Measurements from ENCODE around the gene B3GALT4.

Gene B3GALT4

DNA sequence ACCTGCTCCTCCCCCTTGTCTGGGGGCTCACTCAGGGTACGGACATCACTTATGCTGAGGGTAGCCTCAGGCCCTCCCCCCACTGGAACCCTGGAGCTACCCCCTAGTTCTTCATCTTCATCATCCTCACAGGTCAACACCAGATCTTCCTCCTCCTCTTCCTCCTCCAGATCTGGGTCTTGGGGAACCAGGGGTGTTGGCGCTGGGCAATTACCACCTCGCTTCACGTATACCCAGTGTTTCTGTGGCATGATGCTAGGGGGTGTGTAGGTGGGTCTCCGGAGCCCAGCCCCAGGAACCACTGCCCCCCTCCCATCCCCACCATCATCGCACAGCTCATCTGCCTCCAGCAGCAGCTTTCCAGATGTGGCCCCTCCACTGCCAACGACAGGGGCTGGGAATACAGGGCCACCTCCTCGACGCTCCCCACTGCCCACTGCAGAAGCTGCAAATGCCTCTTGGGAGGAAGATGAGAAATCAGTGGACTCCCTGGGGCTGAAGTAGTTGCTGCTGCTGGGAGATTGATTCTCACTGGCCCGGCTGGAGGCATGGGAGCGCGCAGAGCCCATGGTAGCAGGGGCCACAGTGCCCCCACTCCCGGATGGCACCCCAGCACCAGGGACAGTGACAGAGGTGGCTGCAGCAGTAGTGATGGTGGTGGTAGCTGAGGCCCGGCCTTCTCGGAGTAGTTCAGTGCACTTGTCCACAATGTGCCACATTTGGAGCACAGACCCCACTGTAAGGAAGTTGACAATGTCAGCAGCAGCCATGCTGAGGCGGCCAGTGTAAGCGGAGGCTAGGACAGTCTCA lies 39.1 kb downstream of the B3GALT4 start:
- no peak for DNase-seq

DNA sequence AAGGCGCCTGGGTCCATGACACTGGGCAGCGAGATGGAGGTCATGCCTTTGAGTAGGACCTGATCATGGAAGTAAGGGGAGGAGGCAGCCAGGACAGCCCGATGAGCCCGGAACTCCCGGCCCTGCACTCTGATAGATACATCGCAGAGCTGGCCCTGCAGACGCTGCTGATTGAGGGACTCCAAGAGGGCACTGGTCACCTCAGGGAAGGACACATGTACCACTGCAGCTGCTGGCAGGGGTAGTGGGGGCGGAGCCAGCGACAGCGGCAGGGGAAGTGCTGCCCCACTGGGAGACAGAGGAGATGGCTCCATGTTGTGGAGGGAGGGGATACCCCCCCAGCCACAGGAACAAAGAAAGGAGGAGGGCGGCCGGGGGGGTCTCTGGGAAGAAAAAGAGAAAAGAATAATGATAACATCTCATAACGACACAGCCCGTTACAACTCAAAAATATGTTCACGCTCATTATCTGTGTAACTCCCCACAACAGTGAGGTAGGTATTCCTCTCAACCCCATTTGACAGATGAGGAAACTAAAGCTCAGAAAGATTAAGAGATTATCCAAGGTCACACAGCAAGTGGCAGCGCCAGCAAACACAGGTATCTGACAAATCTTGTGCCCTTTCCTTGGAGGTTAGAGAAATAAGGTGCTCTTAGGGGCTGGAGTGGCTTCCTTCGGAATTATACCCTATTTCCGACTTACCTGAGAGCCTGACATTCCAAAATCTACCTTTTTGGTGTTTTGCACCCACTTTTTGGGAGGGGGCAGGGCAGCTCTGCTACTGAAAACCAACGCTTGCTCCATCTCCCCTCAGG lies 39.9 kb downstream of the B3GALT4 start:
- DNase-seq, result no peak

DNA sequence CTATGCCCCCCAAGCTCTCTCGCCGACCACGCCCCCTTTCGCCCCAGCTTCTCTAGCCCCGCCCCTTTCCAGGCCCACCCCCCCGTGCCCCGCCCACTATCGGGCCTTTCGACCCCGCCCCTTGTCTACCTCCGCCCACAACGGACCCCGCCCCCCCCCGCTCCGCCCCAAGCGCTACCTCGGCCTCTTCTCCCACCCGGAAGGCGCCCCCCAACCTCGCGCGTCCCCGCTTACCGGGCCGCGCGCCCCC lies 40.4 kb downstream of the B3GALT4 start:
- DNase-seq, result no peak

DNA sequence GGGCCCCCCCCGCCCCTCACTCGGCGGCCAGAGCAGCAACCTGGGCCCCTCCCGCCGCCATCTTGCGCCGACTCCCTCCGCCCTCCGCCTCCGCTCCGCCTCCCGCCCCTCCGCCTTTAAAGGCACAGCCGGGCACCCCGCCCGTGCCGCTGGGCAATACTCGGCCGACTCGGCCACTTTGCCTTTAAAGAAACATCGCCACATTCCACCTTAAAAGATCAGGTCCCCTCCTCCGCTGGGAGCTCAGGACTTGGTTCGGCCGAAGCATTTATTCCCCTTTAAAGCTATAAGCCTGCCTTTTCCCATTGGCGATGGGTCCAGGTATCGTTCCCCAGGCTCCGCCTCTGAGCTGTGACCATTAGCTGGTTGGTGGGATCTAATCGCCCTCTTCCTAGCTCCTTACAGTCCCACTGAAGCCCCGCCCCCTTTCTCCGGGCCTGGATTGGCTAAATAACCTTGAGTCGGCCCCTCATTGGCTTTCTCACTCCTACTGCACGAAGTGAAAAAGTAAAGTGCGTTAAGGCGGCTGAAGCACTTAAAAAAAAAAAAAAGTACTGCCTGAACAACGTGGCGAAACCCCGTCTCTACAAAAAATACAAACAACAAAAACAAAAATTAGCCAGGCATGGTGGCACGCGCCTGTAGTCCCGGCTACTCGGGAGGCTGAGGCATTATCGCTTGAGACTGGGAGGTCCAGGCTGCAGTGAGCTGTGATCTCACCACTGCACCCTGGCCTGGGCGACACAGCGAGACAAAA lies 40.9 kb downstream of the B3GALT4 start, which contains the start of gene ZBTB22:
Gene ZBTB22 (minus strand): TSS at position 76 of the 757 bp plus-strand sequence. CDS start 828 bp downstream, outside the sequence.
- peak; percentile 87 for DNase-seq

DNA sequence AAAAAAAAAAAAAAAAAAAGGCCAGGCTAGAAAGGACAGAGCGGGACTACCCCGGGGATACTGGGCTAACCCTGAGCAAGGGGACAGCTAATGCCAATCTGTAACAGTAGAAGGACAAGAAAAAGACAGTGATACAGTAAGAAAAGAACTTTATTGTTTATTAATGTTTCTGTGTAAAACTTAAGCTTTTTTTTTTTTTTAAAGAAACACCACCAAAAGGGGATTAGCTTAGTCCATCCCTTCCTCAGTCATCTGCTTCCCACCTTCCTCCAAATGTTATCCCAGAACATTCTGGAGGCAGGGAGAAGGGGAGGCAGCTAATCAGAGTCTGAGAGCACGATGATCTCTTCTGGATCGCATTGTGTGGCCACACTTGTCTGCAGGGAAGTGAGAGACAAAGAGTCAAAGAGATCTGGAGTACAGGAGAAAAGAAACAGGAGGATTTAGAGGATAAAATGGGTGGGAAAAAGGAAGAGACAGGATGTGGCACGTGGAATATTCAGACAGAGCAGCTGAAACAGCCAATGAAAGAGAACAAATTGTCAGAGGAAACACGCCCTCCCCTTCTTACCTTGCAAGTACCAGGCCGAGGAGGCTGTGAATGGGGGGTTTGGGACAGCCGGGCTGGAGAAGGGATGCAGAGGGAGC lies 41.6 kb downstream of the B3GALT4 start:
- no peak for DNase-seq

DNA sequence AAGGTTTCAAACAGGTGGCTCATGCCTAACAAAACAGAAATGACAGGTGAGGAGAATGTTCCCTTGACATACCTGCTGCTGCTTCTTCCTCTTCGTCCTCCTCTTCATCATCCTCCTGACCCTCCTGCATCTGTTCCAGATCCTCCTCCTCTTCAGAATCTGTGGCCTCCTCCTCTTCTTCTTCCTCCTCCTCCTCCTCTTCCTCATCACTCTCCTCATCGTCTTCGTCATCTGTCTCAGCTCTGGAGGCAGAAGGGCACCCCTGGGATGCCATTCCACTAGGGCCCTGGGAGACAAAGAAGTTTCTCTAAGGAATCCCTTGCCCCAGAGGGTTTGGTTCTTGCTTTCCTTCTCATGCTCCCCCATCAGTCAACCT lies 43.0 kb downstream of the B3GALT4 start:
- DNase-seq, result no peak

DNA sequence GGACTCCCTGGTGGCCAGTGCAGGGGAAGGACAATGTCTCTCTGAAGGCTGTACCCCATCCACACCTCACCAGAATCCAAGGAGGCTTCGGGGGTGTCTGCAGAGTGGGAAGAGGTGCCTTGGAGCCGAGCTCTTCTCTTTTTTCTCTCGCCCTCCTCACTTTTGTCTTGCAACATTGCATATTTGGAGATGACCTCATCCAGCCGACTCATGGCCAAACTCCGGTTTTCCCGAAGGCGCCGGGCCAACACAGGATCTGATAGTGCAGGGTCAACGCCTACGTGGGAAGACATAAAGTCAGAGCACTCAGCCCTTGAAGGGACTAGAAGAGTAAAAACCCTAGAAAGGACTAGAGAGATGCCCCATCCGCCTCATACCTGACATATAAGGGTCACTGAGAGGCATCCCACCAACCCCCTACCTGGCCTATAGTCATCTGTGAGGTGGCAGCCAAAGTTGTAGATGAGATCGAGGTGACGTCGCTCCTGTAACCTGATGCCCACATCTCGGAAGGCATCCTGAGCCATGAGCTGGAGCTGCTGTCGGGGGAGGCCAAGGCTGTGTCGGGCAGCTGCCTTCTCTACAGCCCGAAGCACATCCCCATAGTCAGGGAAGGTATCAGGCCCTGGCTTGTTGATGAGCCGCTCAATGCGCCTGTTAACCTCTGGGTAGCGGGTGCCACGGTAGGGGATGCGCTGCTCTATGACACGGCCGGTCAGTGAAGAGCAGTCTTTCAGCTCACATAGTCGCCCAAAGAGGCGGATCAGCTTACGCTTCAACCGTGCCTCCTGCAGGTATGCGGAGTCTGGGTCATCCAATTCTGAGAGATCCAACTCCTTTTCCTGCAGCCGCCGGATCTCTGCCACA lies 43.6 kb downstream of the B3GALT4 start:
- DNase-seq, result no peak

DNA sequence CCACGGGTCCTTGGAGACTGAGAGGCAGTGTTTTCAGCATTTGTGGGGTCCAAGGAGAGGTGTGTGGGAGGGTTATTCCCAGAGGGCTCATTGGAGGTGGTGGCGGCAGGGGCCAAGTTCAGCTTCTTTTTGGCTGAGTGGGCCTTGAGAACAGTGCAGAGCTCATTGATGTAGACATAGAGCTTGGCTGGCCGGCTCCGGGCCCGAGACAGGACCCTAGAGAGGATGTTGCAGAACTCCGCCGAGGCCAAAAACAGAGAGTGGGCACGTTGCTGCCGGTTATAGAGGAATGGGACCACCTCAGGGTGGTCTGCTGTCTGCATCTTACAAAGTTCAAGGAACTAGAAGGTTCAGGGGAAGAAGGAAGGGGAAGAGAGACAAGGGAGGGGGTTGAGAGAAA lies 44.3 kb downstream of the B3GALT4 start:
- no peak for DNase-seq

DNA sequence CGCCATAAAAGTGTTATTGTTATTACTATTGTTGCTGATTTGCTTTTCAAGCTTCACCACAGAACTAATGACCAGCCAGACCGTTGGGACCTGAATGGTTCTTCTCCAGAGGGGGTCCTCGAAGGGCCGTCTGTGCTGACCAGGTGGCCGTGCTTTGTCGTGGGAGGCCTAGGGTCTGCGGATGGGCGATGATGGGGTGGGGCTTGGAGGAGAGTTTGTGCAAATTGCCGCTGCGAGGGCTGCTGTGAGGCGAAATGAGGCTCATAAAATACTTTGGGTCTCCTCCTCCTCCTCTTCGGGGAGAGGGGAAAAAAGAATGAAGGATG lies 46.7 kb downstream of the B3GALT4 start:
- no peak for DNase-seq

DNA sequence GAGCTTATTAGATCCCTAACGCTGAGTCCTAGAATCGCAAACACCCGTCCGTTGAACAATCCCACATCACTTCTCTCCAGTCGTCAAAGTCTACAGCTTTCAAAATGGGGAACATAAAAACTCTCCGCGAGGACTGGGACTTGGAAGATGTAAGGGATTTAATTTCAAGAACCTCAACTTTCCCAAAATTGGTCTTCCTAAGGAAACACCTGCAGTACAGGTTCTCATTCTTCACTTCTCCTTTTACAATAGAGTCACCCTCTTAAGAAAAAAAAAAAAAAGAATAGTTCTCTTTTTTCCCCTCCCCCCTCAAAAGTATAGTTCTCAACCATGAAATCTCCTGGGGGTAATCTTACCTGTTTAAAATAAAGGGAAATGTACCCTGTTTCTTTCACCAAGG lies 47.2 kb downstream of the B3GALT4 start:
- peak; percentile 9 for DNase-seq
